Measurements from ENCODE around the gene SREBF1.

DNA sequence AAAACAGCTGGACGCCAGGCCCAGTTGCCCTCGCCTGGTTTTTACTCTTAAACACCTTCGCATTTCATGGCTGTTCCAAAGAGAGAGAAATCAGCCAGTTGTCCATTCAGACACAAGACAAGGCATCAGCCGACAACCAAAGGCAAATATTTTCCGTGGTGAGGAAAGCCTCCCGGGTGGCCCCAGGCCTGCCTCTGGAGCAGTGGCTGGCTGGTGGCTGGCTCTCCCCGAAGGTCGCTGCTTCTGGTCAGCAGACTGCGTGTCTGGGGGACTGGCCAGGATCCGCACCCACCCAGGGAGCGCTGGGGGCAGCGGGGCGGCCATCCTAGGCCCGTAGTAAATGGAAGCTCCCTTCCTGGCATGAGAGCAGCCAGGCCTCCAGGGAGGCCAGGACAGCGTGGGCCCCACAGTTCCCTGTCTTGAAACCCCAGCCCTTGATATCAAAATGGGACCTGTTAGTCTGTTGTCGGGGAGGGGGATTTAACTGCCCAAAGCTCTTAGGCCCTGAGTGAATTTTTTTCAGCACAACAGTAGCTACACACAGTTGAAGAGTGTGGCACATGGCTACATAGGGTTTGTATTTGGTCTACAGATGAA is 57.7 kb downstream of the SREBF1 start:
- TF ChIP-seq, protein P1, sequence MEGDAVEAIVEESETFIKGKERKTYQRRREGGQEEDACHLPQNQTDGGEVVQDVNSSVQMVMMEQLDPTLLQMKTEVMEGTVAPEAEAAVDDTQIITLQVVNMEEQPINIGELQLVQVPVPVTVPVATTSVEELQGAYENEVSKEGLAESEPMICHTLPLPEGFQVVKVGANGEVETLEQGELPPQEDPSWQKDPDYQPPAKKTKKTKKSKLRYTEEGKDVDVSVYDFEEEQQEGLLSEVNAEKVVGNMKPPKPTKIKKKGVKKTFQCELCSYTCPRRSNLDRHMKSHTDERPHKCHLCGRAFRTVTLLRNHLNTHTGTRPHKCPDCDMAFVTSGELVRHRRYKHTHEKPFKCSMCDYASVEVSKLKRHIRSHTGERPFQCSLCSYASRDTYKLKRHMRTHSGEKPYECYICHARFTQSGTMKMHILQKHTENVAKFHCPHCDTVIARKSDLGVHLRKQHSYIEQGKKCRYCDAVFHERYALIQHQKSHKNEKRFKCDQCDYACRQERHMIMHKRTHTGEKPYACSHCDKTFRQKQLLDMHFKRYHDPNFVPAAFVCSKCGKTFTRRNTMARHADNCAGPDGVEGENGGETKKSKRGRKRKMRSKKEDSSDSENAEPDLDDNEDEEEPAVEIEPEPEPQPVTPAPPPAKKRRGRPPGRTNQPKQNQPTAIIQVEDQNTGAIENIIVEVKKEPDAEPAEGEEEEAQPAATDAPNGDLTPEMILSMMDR (IDR thresholded peaks at IDR 0.05) = no peak
- TF ChIP-seq POLR2A (IDR thresholded peaks at IDR 0.05) (no peak), POLR2AphosphoS5 (IDR thresholded peaks at IDR 0.05) (no peak)

All from stomach (tissue), 4 donors.